Measurements from ENCODE around the gene ARL6IP4.

The ARL6IP4 gene

DNA sequence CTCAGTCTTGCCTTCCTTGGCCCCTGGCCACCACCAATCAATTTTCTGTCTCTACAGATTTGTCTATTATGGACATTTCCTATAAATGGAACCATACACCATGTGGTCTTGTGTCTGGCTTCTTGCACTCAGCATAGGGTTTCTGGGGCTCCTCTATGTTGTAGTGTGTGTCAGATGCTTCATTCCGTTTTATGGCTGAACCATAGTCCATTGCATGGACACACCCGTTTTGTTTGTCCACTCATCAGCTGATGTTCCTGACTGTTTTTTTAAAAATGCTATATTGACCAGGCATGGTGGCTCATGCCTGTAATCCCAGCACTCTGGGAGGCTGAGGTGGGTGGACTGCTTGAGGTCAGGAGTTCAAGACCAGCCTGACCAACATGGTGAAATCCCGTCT lies 21.0 kb downstream of the ARL6IP4 start:
- H3K27ac ChIP-seq = no peak overlapping the region
- no peaks in the 10 kb centered on the region for H3K27me3 ChIP-seq (ENCODE audit: insufficient read depth, low read depth, severe bottlenecking)
- H3K9me3 ChIP-seq (ENCODE audit: severe bottlenecking) = no peaks in the 10 kb centered on the region
- DNase-seq = no peak
- no peaks in the 10 kb centered on the region for H3K36me3 ChIP-seq
- no peak overlapping the region for H3K4me3 ChIP-seq (ENCODE audit: low read depth, low read length)
- TF ChIP-seq, protein P1, sequence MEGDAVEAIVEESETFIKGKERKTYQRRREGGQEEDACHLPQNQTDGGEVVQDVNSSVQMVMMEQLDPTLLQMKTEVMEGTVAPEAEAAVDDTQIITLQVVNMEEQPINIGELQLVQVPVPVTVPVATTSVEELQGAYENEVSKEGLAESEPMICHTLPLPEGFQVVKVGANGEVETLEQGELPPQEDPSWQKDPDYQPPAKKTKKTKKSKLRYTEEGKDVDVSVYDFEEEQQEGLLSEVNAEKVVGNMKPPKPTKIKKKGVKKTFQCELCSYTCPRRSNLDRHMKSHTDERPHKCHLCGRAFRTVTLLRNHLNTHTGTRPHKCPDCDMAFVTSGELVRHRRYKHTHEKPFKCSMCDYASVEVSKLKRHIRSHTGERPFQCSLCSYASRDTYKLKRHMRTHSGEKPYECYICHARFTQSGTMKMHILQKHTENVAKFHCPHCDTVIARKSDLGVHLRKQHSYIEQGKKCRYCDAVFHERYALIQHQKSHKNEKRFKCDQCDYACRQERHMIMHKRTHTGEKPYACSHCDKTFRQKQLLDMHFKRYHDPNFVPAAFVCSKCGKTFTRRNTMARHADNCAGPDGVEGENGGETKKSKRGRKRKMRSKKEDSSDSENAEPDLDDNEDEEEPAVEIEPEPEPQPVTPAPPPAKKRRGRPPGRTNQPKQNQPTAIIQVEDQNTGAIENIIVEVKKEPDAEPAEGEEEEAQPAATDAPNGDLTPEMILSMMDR (IDR thresholded peaks at IDR 0.05; ENCODE audit: low read depth, low read length) = no peak

DNA sequence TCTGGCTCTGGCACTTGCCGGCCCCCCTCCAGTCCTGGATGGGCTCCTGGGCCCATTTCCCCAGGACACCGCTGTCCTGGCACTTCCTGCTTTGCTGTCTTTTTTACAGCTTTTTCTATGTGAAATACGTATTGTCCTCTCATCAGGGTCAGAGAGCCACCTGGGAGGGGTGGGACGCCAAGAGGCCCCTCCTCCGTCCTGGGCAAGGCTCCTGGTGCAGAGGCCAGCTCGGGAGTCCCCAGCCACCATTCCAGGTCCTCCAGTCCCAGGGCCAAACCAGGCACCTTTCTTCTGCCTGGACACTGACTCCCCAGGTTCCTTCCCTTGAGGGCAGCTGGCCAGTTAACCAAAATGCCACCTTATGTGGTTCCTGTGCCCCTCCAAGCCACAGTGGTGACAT lies 22.8 kb downstream of the ARL6IP4 start:
- H3K9me3 ChIP-seq (ENCODE audit: severe bottlenecking) = no peaks in the 10 kb centered on the region
- H3K4me3 ChIP-seq (ENCODE audit: low read depth, low read length) = no peak overlapping the region
- no peak overlapping the region for H3K27ac ChIP-seq
- DNase-seq = no peak
- no peaks in the 10 kb centered on the region for H3K27me3 ChIP-seq (ENCODE audit: insufficient read depth, low read depth, severe bottlenecking)
- H3K36me3 ChIP-seq = no peaks in the 10 kb centered on the region
- TF ChIP-seq, protein P1 (IDR thresholded peaks at IDR 0.05; ENCODE audit: low read depth, low read length) = no peak

DNA sequence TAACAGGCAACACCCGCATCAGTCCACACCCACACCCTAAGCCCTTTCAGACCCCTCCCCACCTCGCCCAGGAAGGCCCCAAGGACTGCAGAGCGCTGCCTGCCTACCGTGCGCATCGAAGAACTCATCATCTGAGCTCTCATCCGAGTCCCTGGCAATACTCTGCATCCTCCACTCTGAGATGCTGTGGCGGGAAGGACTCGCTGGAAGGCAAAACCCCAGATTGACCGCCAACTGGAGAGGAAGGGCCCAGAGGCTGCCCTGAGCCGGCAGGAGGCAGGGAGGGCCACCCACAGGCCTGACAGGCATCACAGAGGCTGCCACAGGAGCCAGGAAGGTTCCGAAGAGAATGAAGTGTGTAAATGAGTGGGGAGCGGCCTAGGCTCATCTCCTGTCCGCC lies 23.8 kb downstream of the ARL6IP4 start:
- Histone ChIP-seq H3K9me3 (ENCODE audit: severe bottlenecking) (no peaks in the 10 kb centered on the region), H3K27ac (no peak overlapping the region), H3K4me3 (ENCODE audit: low read depth, low read length) (no peak overlapping the region), H3K36me3 (no peaks in the 10 kb centered on the region), H3K27me3 (ENCODE audit: insufficient read depth, low read depth, severe bottlenecking) (no peaks in the 10 kb centered on the region)
- DNase-seq = no peak
- TF ChIP-seq, protein P1 (IDR thresholded peaks at IDR 0.05; ENCODE audit: low read depth, low read length) = no peak

DNA sequence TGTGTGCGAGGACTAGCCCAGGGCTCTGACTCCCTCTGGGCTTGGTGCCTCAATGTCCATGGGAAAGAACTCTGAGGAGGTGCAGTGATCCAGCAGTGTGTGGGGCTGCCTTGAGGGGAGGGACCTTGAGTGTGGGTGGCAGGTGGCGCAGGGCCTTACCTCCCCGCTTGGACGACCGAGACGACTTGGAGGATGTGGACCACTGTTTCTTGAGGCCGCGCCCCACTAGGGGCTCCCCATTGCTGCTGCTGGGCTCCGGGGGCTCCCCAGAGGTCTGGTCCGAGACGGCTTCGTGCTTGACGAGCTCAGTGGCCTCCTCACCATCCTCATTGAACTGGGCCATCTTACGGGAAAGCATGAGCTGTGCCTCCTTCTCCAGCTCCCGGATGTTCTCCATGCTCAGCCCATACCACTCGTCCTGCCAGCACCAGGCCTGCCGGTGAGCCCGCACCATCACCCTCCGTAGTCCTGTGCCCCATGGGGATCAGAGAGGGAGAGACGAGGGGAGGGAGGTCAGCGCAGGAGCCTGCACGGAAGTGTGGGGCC lies 24.7 kb downstream of the ARL6IP4 start:
- no peak overlapping the region for H3K27ac ChIP-seq
- no peaks in the 10 kb centered on the region for H3K9me3 ChIP-seq (ENCODE audit: severe bottlenecking)
- no peaks in the 10 kb centered on the region for H3K27me3 ChIP-seq (ENCODE audit: insufficient read depth, low read depth, severe bottlenecking)
- H3K4me3 ChIP-seq (ENCODE audit: low read depth, low read length) = no peak overlapping the region
- no peaks in the 10 kb centered on the region for H3K36me3 ChIP-seq
- TF ChIP-seq, protein P1 (IDR thresholded peaks at IDR 0.05; ENCODE audit: low read depth, low read length) = no peak
- DNase-seq = no peak

DNA sequence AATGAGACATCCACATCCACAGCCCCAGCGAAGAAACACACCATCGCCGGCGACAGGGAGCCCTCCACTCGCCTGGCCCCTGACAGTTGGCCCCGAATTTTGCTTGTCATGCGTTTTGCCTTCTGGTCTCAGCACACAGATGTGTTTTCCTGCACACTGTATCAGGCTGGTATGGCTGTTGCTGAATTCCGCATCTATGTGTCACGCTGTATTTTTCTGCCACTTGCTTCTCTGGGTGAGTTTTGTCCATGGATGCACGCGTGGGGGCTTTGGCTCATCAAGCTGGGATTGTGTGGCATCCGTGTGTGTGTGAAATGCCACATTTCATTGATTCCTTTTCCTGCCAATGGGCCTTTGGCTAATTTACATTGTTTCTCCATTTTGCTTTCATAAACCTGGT lies 26.5 kb downstream of the ARL6IP4 start:
- no peaks in the 10 kb centered on the region for H3K9me3 ChIP-seq (ENCODE audit: severe bottlenecking)
- no peak overlapping the region for H3K4me3 ChIP-seq (ENCODE audit: low read depth, low read length)
- H3K36me3 ChIP-seq = no peaks in the 10 kb centered on the region
- no peaks in the 10 kb centered on the region for H3K27me3 ChIP-seq (ENCODE audit: insufficient read depth, low read depth, severe bottlenecking)
- TF ChIP-seq, protein P1 (IDR thresholded peaks at IDR 0.05; ENCODE audit: low read depth, low read length) = no peak
- DNase-seq = no peak
- no peak overlapping the region for H3K27ac ChIP-seq

DNA sequence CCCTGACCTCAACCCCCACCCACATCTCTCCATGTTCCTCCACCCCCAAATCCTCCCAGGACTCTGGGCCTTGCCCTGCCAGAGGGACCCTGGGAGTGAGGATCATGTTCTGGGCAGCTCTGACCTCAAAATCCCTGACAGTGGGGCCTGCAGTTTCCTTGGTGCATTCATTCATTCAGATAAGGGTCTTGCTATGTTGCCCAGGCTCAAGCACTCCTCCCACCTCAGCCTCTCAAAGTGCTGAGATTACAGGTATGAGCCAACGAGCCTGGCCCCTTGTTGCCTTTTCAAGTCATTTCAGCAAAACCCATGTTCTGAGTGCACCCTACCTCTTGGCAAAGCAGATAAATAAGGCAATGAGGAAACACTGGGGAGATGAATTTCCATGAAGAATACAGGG lies 29.6 kb downstream of the ARL6IP4 start:
- Histone ChIP-seq H3K4me3 (ENCODE audit: low read depth, low read length) (no peak overlapping the region), H3K27ac (no peak overlapping the region), H3K36me3 (no peaks in the 10 kb centered on the region), H3K9me3 (ENCODE audit: severe bottlenecking) (peaks cover 4% of the 10 kb centered on the region), H3K27me3 (ENCODE audit: insufficient read depth, low read depth, severe bottlenecking) (no peaks in the 10 kb centered on the region)
- TF ChIP-seq, protein P1 (IDR thresholded peaks at IDR 0.05; ENCODE audit: low read depth, low read length) = no peak
- no peak for DNase-seq
